Upper lobe of left lung (tissue), 4 donors: ENCODE measurements around the gene GALNT16.

Source experiments
- CTCF ChIP-seq, 6 experiments: fragments of 450-650 bp in 4 of 6; fragments of 200-600 bp in 2 of 6; sonication (generic) in 2 of 6; IDR thresholded peaks; one replicate each; pipeline ENCODE4 v1.5.1; 2016 to 2019; ENCODE audit warnings: antibody characterized with exemption in 6 of 6
- EP300 ChIP-seq, 4 donors: sonication (generic); formaldehyde crosslinking; IDR thresholded peaks; one replicate each; pipeline ENCODE4 v1.5.1; 2017; ENCODE audit warnings: antibody characterized with exemption in 4 of 4, control low read depth in 2 of 4
- POLR2A ChIP-seq, 4 donors: fragments of 450-650 bp; IDR thresholded peaks; one replicate each; pipeline ENCODE4 v1.5.1; 2016 to 2017; ENCODE audit warnings: antibody characterized with exemption in 4 of 4, mild to moderate bottlenecking in 2 of 4
- POLR2AphosphoS5 ChIP-seq, 2 donors: sonication (generic); formaldehyde crosslinking; IDR thresholded peaks; one replicate each; pipeline ENCODE4 v1.5.1; 2017; ENCODE audit warnings: antibody characterized with exemption in 2 of 2

- TF ChIP-seq POLR2A (IDR thresholded peaks at IDR 0.05) (no peak), CTCF (IDR thresholded peaks at IDR 0.05) (no peak), POLR2AphosphoS5 (IDR thresholded peaks at IDR 0.05) (no peak), EP300 (IDR thresholded peaks at IDR 0.05) (no peak)
Observed at GRCh38 chr14:69224946-69225345, 35.0 kb upstream of the GALNT16 start.
